HCT116 (cell line): ENCODE results near the gene TBC1D32. TPM values are rescaled to one million over a fixed set of nuclear protein-coding genes. Genes with fewer than 3 reads are reported as not detected.

Experiments used
- ATAC-seq: fragments of 200-7000 bp; cut with Tn5 transposase; 2 replicates; pipeline ENCODE4 v1.9.1; 2020; ENCODE audit warnings: mild to moderate bottlenecking, moderate library complexity
- BruUV-seq: library from RNA; stranded (reverse); fragments of 400-500 nt; replicated peaks from 2 replicates; lab custom pipeline; 2021; lab: Mats Ljungman, UMichigan
- CTCF ChIA-PET: fragments of 300-600 bp; sonication (Branson Sonifier 250); formaldehyde crosslinking; loops from one replicate; lab custom pipeline; 2021; ENCODE audit warnings: antibody characterized with exemption; lab: Charles Lee
- POLR2A ChIA-PET: fragments of 300-600, 350-600 bp; sonication (Branson Sonifier 250); formaldehyde crosslinking; loops from one replicate; lab custom pipeline; 2021; ENCODE audit warnings: antibody characterized with exemption; lab: Charles Lee
- RAD21 ChIA-PET, 2 experiments: fragments of 300-600 bp; sonication (Branson Sonifier 250); formaldehyde crosslinking; loops; one replicate each; lab custom pipeline; 2023; ENCODE audit warnings: low total read pairs in 2 of 2; ENCODE audit not compliant: uncharacterized antibody in 2 of 2, unreplicated experiment in 2 of 2, low non-redundant PET in 1 of 2; lab: Charles Lee
- DNase-seq: peaks from one replicate; pipeline ENCODE4 v3.0.0-alpha.2; 2010; ENCODE audit warnings: low read depth, low spot score
- H2AFZ ChIP-seq: fragments of 200-600 bp; shearing (Covaris generic), sonication (generic); 2 replicates; pipeline ENCODE4 v1.6.1; 2017; ENCODE audit warnings: low read depth, mixed run types, mixed read lengths, antibody characterized with exemption, low read length; ENCODE audit not compliant: poor library complexity, severe bottlenecking
- H3K27ac ChIP-seq: 2 replicates; pipeline ENCODE4 v1.5.1; 2012; ENCODE audit warnings: low read depth, low read length
- H3K27me3 ChIP-seq: fragments of 200-600 bp; sonication (generic); 2 replicates; pipeline ENCODE4 v1.6.1; 2016; ENCODE audit warnings: mixed run types, low read length, mixed read lengths; ENCODE audit not compliant: insufficient read depth
- H3K36me3 ChIP-seq, 2 experiments: fragments of 200-500 bp in 1 of 2; fragments of 200-600 bp in 1 of 2; sonication (Bioruptor generic) in 1 of 2; sonication (generic) in 1 of 2; 2 replicates each; pipeline versions ENCODE4 v1.5.1 to v1.6.1; 2014 to 2016; ENCODE audit warnings: low read length in 2 of 2, inconsistent platforms in 1 of 2, mixed read lengths in 1 of 2, mixed run types in 1 of 2; ENCODE audit not compliant: insufficient read depth in 2 of 2, control insufficient read depth in 1 of 2
- H3K4me1 ChIP-seq, 2 experiments: fragments of 200-600 bp in 1 of 2; sonication (generic) in 1 of 2; 2 replicates each; pipeline versions ENCODE4 v1.5.1 to v1.6.1; 2012 to 2017; ENCODE audit warnings: low read length in 2 of 2, inconsistent platforms in 1 of 2, mild to moderate bottlenecking in 1 of 2, mixed read lengths in 1 of 2, mixed run types in 1 of 2, moderate library complexity in 1 of 2; ENCODE audit not compliant: insufficient read depth in 2 of 2, control insufficient read depth in 1 of 2
- H3K4me2 ChIP-seq: fragments of 200-600 bp; sonication (generic); 2 replicates; pipeline ENCODE4 v1.6.1; 2017; ENCODE audit warnings: mixed run types, low read length, mixed read lengths
- H3K4me3 ChIP-seq, 2 experiments: fragments of 200-600 bp in 1 of 2; sonication (generic) in 1 of 2; replicated peaks in 1 of 2; 2 replicates each; pipeline ENCODE4 v1.5.1; 2011 to 2016; ENCODE audit warnings: low read length in 2 of 2, control low read depth in 1 of 2, low read depth in 1 of 2, mild to moderate bottlenecking in 1 of 2, mixed read lengths in 1 of 2, mixed run types in 1 of 2
- H3K79me2 ChIP-seq: fragments of 200-600 bp; sonication (generic); 2 replicates; pipeline ENCODE4 v1.6.1; 2017; ENCODE audit warnings: mild to moderate bottlenecking, mixed run types, low read length, moderate library complexity, mixed read lengths; ENCODE audit not compliant: insufficient read depth
- H3K9ac ChIP-seq: fragments of 200-600 bp; sonication (generic); 2 replicates; pipeline ENCODE4 v1.6.1; 2016; ENCODE audit warnings: low read length, mixed read lengths
- H3K9me2 ChIP-seq: fragments of 200-600 bp; sonication (generic), shearing (Covaris generic); 2 replicates; pipeline ENCODE4 v1.6.1; 2017; ENCODE audit warnings: mixed run types, mild to moderate bottlenecking, moderate library complexity; ENCODE audit not compliant: insufficient read depth
- H3K9me3 ChIP-seq, 2 experiments: fragments of 200-500 bp in 1 of 2; fragments of 200-600 bp in 1 of 2; sonication (Bioruptor generic) in 1 of 2; sonication (generic) in 1 of 2; 2 replicates each; pipeline ENCODE4 v1.6.1; 2014 to 2017; ENCODE audit warnings: low read length in 2 of 2, mixed read lengths in 2 of 2, inconsistent platforms in 1 of 2, low read depth in 1 of 2, mild to moderate bottlenecking in 1 of 2, mixed run types in 1 of 2, moderate library complexity in 1 of 2; ENCODE audit not compliant: control insufficient read depth in 1 of 2, insufficient read depth in 1 of 2
- H4K20me1 ChIP-seq: fragments of 200-600 bp; sonication (generic), shearing (Covaris generic); 2 replicates; pipeline ENCODE4 v1.6.1; 2017; ENCODE audit warnings: mixed run types, mild to moderate bottlenecking, moderate library complexity; ENCODE audit not compliant: insufficient read depth
- CBX3 ChIP-seq: IDR thresholded peaks from 2 replicates; pipeline ENCODE4 v1.6.1; 2012; ENCODE audit warnings: low read depth
- ELF1 ChIP-seq: IDR thresholded peaks from 2 replicates; pipeline ENCODE4 v1.6.1; 2012; ENCODE audit warnings: low read depth, borderline replicate concordance
- EZH2 ChIP-seq: fragments of 200-600 bp; sonication (generic); IDR thresholded peaks from 2 replicates; pipeline ENCODE4 v1.6.1; 2017; ENCODE audit warnings: antibody characterized with exemption, mixed run types
- EZH2phosphoT487 ChIP-seq: fragments of 200-600 bp; IDR thresholded peaks from 2 replicates; pipeline ENCODE4 v1.6.1; 2018; ENCODE audit warnings: antibody characterized with exemption, borderline replicate concordance
- FOSL1 ChIP-seq: IDR thresholded peaks from 2 replicates; pipeline ENCODE4 v1.6.1; 2012; ENCODE audit warnings: low read depth
- POLR2A ChIP-seq: IDR thresholded peaks from 2 replicates; pipeline ENCODE4 v1.7.0; 2011; ENCODE audit warnings: borderline replicate concordance; ENCODE audit not compliant: insufficient read depth, insufficient read length; ENCODE audit errors: extremely low read depth
- POLR2AphosphoS5 ChIP-seq: IDR thresholded peaks from 2 replicates; pipeline ENCODE4 v1.6.1; 2011; ENCODE audit warnings: mild to moderate bottlenecking, low read depth, low read length, moderate library complexity
- RAD21 ChIP-seq: IDR thresholded peaks from 2 replicates; pipeline ENCODE4 v1.6.1; 2012; ENCODE audit warnings: low read depth, mild to moderate bottlenecking
- SIN3A ChIP-seq: IDR thresholded peaks from 2 replicates; pipeline ENCODE4 v1.6.1; 2012; ENCODE audit warnings: low read depth
- TCF7L2 ChIP-seq: IDR thresholded peaks from 2 replicates; pipeline ENCODE4 v1.7.0; 2011; ENCODE audit warnings: borderline replicate concordance, inconsistent platforms; ENCODE audit not compliant: insufficient read depth, insufficient read length; ENCODE audit errors: extremely low read depth
- ZFX ChIP-seq: fragments of 450-650 bp; IDR thresholded peaks from 2 replicates; pipeline ENCODE4 v1.6.1; 2017
- intact Hi-C: fragments of 100-400 bp; cut with micrococcal nuclease; formaldehyde crosslinking; loops from 2 replicates; pipeline ENCODE4 v1.10.0; 2022
- total RNA-seq: library from RNA; stranded (reverse); gene quantifications from one replicate; pipeline ENCODE4 v1.2.1, GENCODE V29; 2021; ENCODE audit not compliant: unreplicated experiment
- TF ChIP-seq, protein P1 (sequence below): IDR thresholded peaks from 2 replicates; pipeline ENCODE4 v1.6.1; 2012
- TF ChIP-seq, protein P2 (sequence below): IDR thresholded peaks from 2 replicates; pipeline ENCODE4 v1.6.1; 2012; ENCODE audit warnings: low read depth
- TF ChIP-seq, protein P3 (sequence below): IDR thresholded peaks from 2 replicates; pipeline ENCODE4 v1.6.1; 2011; ENCODE audit warnings: mild to moderate bottlenecking, low read length, moderate library complexity; ENCODE audit not compliant: insufficient replicate concordance; ENCODE audit errors: extremely low read depth

TBC1D32 gene
- total RNA-seq, 1 experiment from 2014 or later = 13.8 TPM

DNA sequence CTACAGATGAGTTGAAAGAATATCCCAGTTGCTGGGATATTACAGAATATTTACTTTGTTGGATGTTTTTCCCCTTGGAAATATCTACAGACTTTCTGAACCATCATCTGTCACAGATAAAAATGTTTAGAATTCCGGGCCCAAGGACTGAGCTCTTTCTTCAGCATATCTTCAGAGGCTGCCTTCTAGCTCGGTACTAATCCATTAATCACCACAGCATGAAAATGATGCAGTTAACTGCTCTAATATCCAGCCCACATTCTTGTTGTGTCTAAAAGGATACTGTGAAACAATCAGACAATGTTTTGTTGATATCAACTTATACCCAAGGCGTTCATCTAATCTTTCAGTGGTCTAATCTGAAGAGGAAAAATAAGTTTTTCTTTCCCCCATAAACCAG, 247.4 kb downstream of the TBC1D32 start:
- no peaks in the 10 kb centered on the region for H3K36me3 ChIP-seq
- ChIA-PET CTCF (no interaction called here), RAD21 (no interaction called here), POLR2A (no interaction called here)
- intact Hi-C loops = no loop called here
- H3K9me3 ChIP-seq = no peaks in the 10 kb centered on the region
- no peak overlapping the region for H2AFZ ChIP-seq
- BruUV-seq = no TSS peak
- H4K20me1 ChIP-seq = no peaks in the 10 kb centered on the region
- H3K9me2 ChIP-seq = no peaks in the 10 kb centered on the region
- H3K4me2 ChIP-seq = no peak overlapping the region
- H3K27ac ChIP-seq = no peak overlapping the region
- ATAC-seq (no peak), DNase-seq (no peak)
- no peaks in the 10 kb centered on the region for H3K4me1 ChIP-seq
- TF ChIP-seq, protein P1, sequence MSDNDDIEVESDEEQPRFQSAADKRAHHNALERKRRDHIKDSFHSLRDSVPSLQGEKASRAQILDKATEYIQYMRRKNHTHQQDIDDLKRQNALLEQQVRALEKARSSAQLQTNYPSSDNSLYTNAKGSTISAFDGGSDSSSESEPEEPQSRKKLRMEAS = no peak
- TF ChIP-seq POLR2AphosphoS5 (no peak), SIN3A (no peak), POLR2A (no peak), RAD21 (no peak), EZH2 (no peak)
- H3K79me2 ChIP-seq = no peaks in the 10 kb centered on the region
- H3K27me3 ChIP-seq = no peaks in the 10 kb centered on the region
- no peak overlapping the region for H3K9ac ChIP-seq
- H3K4me3 ChIP-seq = no peak overlapping the region

DNA sequence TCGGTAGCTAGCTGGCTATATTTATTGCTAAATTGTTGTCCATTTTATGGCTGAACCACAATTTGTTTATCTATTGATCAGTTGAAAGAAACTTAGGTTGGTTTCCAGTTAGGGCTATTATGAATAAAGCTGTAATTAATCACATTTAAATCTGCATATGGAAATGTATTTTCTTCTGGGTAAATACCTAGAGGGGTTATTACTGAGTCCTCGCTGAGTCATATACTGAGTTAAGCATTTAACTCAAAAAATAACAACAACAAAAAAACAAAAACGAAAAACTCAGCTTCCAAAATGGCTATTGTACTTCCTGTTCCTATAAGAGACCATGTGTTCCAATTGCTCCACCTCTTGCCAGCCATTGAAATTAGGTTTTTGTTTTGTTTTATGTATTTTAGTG, 258.2 kb downstream of the TBC1D32 start:
- no peak for ATAC-seq
- intact Hi-C loops = no loop called here

More for the DNA sequence above, 258.2 kb downstream of the TBC1D32 start:
- RAD21 ChIA-PET = no interaction called here
- Histone ChIP-seq H4K20me1 (no peaks in the 10 kb centered on the region), H3K9me3 (no peaks in the 10 kb centered on the region), H3K4me3 (no peak overlapping the region), H3K79me2 (no peaks in the 10 kb centered on the region), H3K27ac (no peak overlapping the region), H2AFZ (no peak overlapping the region), H3K36me3 (no peaks in the 10 kb centered on the region), H3K27me3 (no peaks in the 10 kb centered on the region), H3K9ac (no peak overlapping the region), H3K9me2 (no peaks in the 10 kb centered on the region), H3K4me1 (no peaks in the 10 kb centered on the region), H3K4me2 (no peak overlapping the region)
- no TSS peak for BruUV-seq
- CTCF ChIA-PET = no interaction called here
- POLR2A ChIA-PET = no interaction called here
- DNase-seq = no peak
- no peak for TF ChIP-seq RAD21
- TF ChIP-seq SIN3A = no peak
- no peak for TF ChIP-seq POLR2AphosphoS5
- TF ChIP-seq ELF1 = no peak
- TF ChIP-seq EZH2phosphoT487 = no peak
- TF ChIP-seq, protein P2, sequence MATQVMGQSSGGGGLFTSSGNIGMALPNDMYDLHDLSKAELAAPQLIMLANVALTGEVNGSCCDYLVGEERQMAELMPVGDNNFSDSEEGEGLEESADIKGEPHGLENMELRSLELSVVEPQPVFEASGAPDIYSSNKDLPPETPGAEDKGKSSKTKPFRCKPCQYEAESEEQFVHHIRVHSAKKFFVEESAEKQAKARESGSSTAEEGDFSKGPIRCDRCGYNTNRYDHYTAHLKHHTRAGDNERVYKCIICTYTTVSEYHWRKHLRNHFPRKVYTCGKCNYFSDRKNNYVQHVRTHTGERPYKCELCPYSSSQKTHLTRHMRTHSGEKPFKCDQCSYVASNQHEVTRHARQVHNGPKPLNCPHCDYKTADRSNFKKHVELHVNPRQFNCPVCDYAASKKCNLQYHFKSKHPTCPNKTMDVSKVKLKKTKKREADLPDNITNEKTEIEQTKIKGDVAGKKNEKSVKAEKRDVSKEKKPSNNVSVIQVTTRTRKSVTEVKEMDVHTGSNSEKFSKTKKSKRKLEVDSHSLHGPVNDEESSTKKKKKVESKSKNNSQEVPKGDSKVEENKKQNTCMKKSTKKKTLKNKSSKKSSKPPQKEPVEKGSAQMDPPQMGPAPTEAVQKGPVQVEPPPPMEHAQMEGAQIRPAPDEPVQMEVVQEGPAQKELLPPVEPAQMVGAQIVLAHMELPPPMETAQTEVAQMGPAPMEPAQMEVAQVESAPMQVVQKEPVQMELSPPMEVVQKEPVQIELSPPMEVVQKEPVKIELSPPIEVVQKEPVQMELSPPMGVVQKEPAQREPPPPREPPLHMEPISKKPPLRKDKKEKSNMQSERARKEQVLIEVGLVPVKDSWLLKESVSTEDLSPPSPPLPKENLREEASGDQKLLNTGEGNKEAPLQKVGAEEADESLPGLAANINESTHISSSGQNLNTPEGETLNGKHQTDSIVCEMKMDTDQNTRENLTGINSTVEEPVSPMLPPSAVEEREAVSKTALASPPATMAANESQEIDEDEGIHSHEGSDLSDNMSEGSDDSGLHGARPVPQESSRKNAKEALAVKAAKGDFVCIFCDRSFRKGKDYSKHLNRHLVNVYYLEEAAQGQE = no peak
- TF ChIP-seq, protein P3, sequence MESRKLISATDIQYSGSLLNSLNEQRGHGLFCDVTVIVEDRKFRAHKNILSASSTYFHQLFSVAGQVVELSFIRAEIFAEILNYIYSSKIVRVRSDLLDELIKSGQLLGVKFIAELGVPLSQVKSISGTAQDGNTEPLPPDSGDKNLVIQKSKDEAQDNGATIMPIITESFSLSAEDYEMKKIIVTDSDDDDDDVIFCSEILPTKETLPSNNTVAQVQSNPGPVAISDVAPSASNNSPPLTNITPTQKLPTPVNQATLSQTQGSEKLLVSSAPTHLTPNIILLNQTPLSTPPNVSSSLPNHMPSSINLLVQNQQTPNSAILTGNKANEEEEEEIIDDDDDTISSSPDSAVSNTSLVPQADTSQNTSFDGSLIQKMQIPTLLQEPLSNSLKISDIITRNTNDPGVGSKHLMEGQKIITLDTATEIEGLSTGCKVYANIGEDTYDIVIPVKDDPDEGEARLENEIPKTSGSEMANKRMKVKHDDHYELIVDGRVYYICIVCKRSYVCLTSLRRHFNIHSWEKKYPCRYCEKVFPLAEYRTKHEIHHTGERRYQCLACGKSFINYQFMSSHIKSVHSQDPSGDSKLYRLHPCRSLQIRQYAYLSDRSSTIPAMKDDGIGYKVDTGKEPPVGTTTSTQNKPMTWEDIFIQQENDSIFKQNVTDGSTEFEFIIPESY = no peak
- TF ChIP-seq FOSL1 = no peak
- no peak for TF ChIP-seq ZFX
- TF ChIP-seq TCF7L2 = no peak
- TF ChIP-seq CBX3 = no peak
- TF ChIP-seq, protein P1 = no peak
- TF ChIP-seq POLR2A = no peak
